LoVo (cell line): Measurements from ENCODE around the gene SCRN1.
A peak's percentile ranks its signal among the peaks of the same experiment; 100 is the strongest.
"Not testable (repeated sequence)": the region's sequence is repeated elsewhere in the genome, so short reads cannot be mapped to it uniquely, and the experiment has no call there.

ENCODE experiments used
- DNase-seq: peaks from one replicate; pipeline ENCODE4 v3.0.0-alpha.2; 2016; ENCODE audit warnings: low spot score

Gene SCRN1

GRCh38 chr7:29890786-29891185, 98.8 kb downstream of the SCRN1 start:
- not testable (repeated sequence) for DNase-seq

GRCh38 chr7:29890251-29890650, 99.3 kb downstream of the SCRN1 start:
- DNase-seq, result no peak

GRCh38 chr7:29889288-29889687, 100.3 kb downstream of the SCRN1 start:
- no peak for DNase-seq

GRCh38 chr7:29888006-29888405, 101.6 kb downstream of the SCRN1 start:
- DNase-seq, result no peak

GRCh38 chr7:29886827-29887226, 102.8 kb downstream of the SCRN1 start:
- no peak for DNase-seq

GRCh38 chr7:29885626-29886025, 104.0 kb downstream of the SCRN1 start:
- DNase-seq, result no peak

GRCh38 chr7:29884399-29885272, 105.0 kb downstream of the SCRN1 start:
- DNase-seq, result no peak

- DNase-seq, result no peak
These were observed 105.9 kb downstream of the SCRN1 start for GRCh38 chr7:29883462-29884398.

GRCh38 chr7:29882481-29882880, 107.1 kb downstream of the SCRN1 start:
- DNase-seq, result no peak

- DNase-seq, result no peak
These were observed 107.9 kb downstream of the SCRN1 start for GRCh38 chr7:29881724-29882123.

GRCh38 chr7:29879609-29880008, 110.0 kb downstream of the SCRN1 start:
- DNase-seq, result no peak

- peak; percentile 38 for DNase-seq
These were observed 111.4 kb downstream of the SCRN1 start for GRCh38 chr7:29878081-29878688.

- no peak for DNase-seq
These were observed 112.4 kb downstream of the SCRN1 start for GRCh38 chr7:29877196-29877595.

GRCh38 chr7:29875741-29876140, 113.9 kb downstream of the SCRN1 start:
- no peak for DNase-seq

- DNase-seq, result no peak
These were observed 115.8 kb downstream of the SCRN1 start for GRCh38 chr7:29873644-29874294.

- no peak for DNase-seq
These were observed 117.7 kb downstream of the SCRN1 start for GRCh38 chr7:29871787-29872398.
